Ishikawa (cell line): ENCODE measurements around the gene AADACL3.

Source experiments
- CEBPB ChIP-seq: IDR thresholded peaks from 2 replicates; pipeline ENCODE4 v1.6.1; 2012
- CREB1 ChIP-seq: IDR thresholded peaks from 2 replicates; pipeline ENCODE4 v1.6.1; 2012; ENCODE audit warnings: low read depth
- EP300 ChIP-seq: IDR thresholded peaks from 2 replicates; pipeline ENCODE4 v1.6.1; 2012; ENCODE audit warnings: borderline replicate concordance
- MAX ChIP-seq: IDR thresholded peaks from 2 replicates; pipeline ENCODE4 v1.6.1; 2012
- RAD21 ChIP-seq: IDR thresholded peaks from 2 replicates; pipeline ENCODE4 v1.6.1; 2012; ENCODE audit warnings: low read depth
- REST ChIP-seq: IDR thresholded peaks from 2 replicates; pipeline ENCODE4 v1.6.1; 2012; ENCODE audit warnings: low read depth, mild to moderate bottlenecking
- TAF1 ChIP-seq: IDR thresholded peaks from 2 replicates; pipeline ENCODE4 v1.6.1; 2012; ENCODE audit warnings: low read depth, mild to moderate bottlenecking
- YY1 ChIP-seq: IDR thresholded peaks from 2 replicates; pipeline ENCODE4 v1.6.1; 2012; ENCODE audit warnings: low read depth

- TF ChIP-seq EP300: no peak
- TF ChIP-seq TAF1: no peak
- TF ChIP-seq RAD21: no peak
- no peak for TF ChIP-seq YY1
- no peak for TF ChIP-seq MAX
- no peak for TF ChIP-seq REST
- TF ChIP-seq CREB1: no peak
- no peak for TF ChIP-seq CEBPB
Observed at GRCh38 chr1:12666141-12666735, 49.7 kb upstream of the AADACL3 start.
